Neuronal stem cell (in vitro differentiated cells): ENCODE results near the gene TMPRSS6.

Experiments
- DNase-seq: peaks from one replicate; pipeline ENCODE4 v3.0.0-alpha.2; 2013; ENCODE audit warnings: low spot score
- H2AFZ ChIP-seq: one replicate; pipeline ENCODE4 v1.6.1; 2013; ENCODE audit warnings: mild to moderate bottlenecking, low read length, inconsistent platforms
- H2AK5ac ChIP-seq: 2 replicates; pipeline ENCODE4 v1.6.1; 2013; ENCODE audit warnings: low read depth, mild to moderate bottlenecking, inconsistent platforms, low read length, moderate library complexity, mixed read lengths
- H2BK120ac ChIP-seq: 2 replicates; pipeline ENCODE4 v1.6.1; 2013; ENCODE audit warnings: low read depth, mild to moderate bottlenecking, inconsistent platforms, low read length, moderate library complexity, mixed read lengths
- H2BK12ac ChIP-seq: one replicate; pipeline ENCODE4 v1.6.1; 2013; ENCODE audit warnings: low read length, inconsistent platforms
- H2BK15ac ChIP-seq: 2 replicates; pipeline ENCODE4 v1.6.1; 2013; ENCODE audit warnings: mild to moderate bottlenecking, low read length, inconsistent platforms, mixed read lengths
- H2BK5ac ChIP-seq: one replicate; pipeline ENCODE4 v1.6.1; 2013; ENCODE audit warnings: inconsistent platforms, mild to moderate bottlenecking, low read length, moderate library complexity
- H3K14ac ChIP-seq: one replicate; pipeline ENCODE4 v1.6.1; 2013; ENCODE audit warnings: low read length, inconsistent platforms
- H3K18ac ChIP-seq: 2 replicates; pipeline ENCODE4 v1.6.1; 2013; ENCODE audit warnings: low read length, inconsistent platforms
- H3K23ac ChIP-seq: 2 replicates; pipeline ENCODE4 v1.6.1; 2013; ENCODE audit warnings: low read depth, mild to moderate bottlenecking, mixed read lengths, low read length, inconsistent platforms; ENCODE audit not compliant: poor library complexity
- H3K27ac ChIP-seq: replicated peaks from 3 replicates; pipeline ENCODE4 v1.5.1; 2013; ENCODE audit warnings: low read length, inconsistent platforms
- H3K27me3 ChIP-seq, 3 experiments: 2 replicates each; pipeline ENCODE4 v1.6.1; 2013; ENCODE audit warnings: low read length in 3 of 3, mild to moderate bottlenecking in 2 of 3, inconsistent platforms in 1 of 3, low read depth in 1 of 3, mixed read lengths in 1 of 3, moderate library complexity in 1 of 3; ENCODE audit not compliant: control insufficient read depth in 3 of 3, insufficient read depth in 3 of 3
- H3K36me3 ChIP-seq, 2 donors: replicated peaks in 1 of 2; 2 replicates each; pipeline ENCODE4 v1.6.1; 2013; ENCODE audit warnings: low read length in 2 of 2; ENCODE audit not compliant: control insufficient read depth in 2 of 2, insufficient read depth in 2 of 2
- H3K4ac ChIP-seq: 2 replicates; pipeline ENCODE4 v1.6.1; 2013; ENCODE audit warnings: inconsistent platforms, mild to moderate bottlenecking, low read length, moderate library complexity
- H3K4me1 ChIP-seq, 2 donors: 1 replicate in 1 of 2; 2 replicates in 1 of 2; pipeline ENCODE4 v1.6.1; 2013; ENCODE audit warnings: low read length in 2 of 2, low read depth in 1 of 2; ENCODE audit not compliant: control insufficient read depth in 2 of 2, insufficient read depth in 1 of 2
- H3K4me2 ChIP-seq: one replicate; pipeline ENCODE4 v1.6.1; 2013; ENCODE audit warnings: mild to moderate bottlenecking, low read length, inconsistent platforms; ENCODE audit not compliant: insufficient read depth, poor library complexity, severe bottlenecking
- H3K4me3 ChIP-seq, 2 donors: 2 replicates each; pipeline ENCODE4 v1.5.1; 2013; ENCODE audit warnings: low read length in 2 of 2, mild to moderate bottlenecking in 2 of 2, inconsistent platforms in 1 of 2, moderate library complexity in 1 of 2
- H3K79me1 ChIP-seq: one replicate; pipeline ENCODE4 v1.6.1; 2013; ENCODE audit warnings: low read depth, mild to moderate bottlenecking, inconsistent platforms, low read length, moderate library complexity
- H3K9ac ChIP-seq: one replicate; pipeline ENCODE4 v1.6.1; 2013; ENCODE audit warnings: mild to moderate bottlenecking, low read depth, low read length, inconsistent platforms; ENCODE audit not compliant: poor library complexity
- H3K9me3 ChIP-seq, 2 donors: replicated peaks in 1 of 2; 2 replicates each; pipeline versions ENCODE3 to v1.6.1; 2013; ENCODE audit warnings: low read length in 2 of 2, mild to moderate bottlenecking in 2 of 2, inconsistent platforms in 1 of 2, low read depth in 1 of 2, mixed read lengths in 1 of 2, moderate library complexity in 1 of 2; ENCODE audit not compliant: control insufficient read depth in 2 of 2, insufficient read depth in 1 of 2
- H4K8ac ChIP-seq: one replicate; pipeline ENCODE4 v1.6.1; 2013; ENCODE audit warnings: low read depth, mild to moderate bottlenecking, inconsistent platforms, low read length, moderate library complexity
- H4K91ac ChIP-seq: one replicate; pipeline ENCODE4 v1.6.1; 2013; ENCODE audit warnings: low read length, low read depth, mild to moderate bottlenecking, inconsistent platforms; ENCODE audit not compliant: poor library complexity
- WGBS, 2 donors: extraction: QIAGEN DNeasy Blood & Tissue Kit; methylation state at CpG; one replicate each; pipeline ENCODE4 v1.1.7; 2013; ENCODE audit warnings: missing lambda C conversion rate in 2 of 2, mixed read lengths in 1 of 2; ENCODE audit not compliant: insufficient read length in 2 of 2, insufficient replicate concordance in 1 of 2; ENCODE audit errors: extremely low coverage in 2 of 2; 5-methylcytosine and 5-hydroxymethylcytosine counted together

Gene TMPRSS6

DNA sequence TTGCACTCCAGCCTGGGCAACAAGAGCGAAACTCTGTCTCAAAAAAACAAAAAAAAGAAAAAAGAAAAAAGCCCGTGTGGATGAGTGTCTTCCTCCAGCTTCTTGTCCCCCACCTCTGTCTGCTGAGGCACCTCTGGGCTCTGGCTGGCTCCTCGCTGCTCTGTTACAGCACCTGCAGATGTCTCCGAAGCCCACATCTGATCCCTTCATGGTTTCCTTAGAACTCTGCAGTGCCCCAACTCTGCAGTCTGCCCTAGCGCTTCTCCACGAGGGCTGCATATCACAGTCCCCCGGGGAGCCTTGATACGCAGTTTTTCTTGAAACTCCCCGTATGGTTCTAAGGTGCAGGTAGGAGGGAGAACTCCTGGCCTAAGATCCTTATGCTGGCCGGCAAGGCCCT is 42.1 kb downstream of the TMPRSS6 start:
- H3K4me3 ChIP-seq = no peak overlapping the region
- H3K23ac ChIP-seq = no peak overlapping the region
- peak overlapping the region; percentile 62 for H3K18ac ChIP-seq
- no peak overlapping the region for H3K4ac ChIP-seq
- H2AK5ac ChIP-seq = no peak overlapping the region
- H3K27me3 ChIP-seq = peaks cover 4 to 44% (median 31%) of the 10 kb centered on the region in 3 experiments
- no peak overlapping the region for H4K8ac ChIP-seq
- no peak overlapping the region for H2AFZ ChIP-seq
- no peak overlapping the region for H2BK15ac ChIP-seq
- H3K4me2 ChIP-seq = no peak overlapping the region
- H3K79me1 ChIP-seq = no peaks in the 10 kb centered on the region
- no peak overlapping the region for H2BK5ac ChIP-seq
- H3K9ac ChIP-seq = peak overlapping the region; percentile 25
- H2BK12ac ChIP-seq = no peak overlapping the region
- H2BK120ac ChIP-seq = no peak overlapping the region
- no CpG with 5 or more reads among the region's 10 CpGs for WGBS, 2 donors
- no peak overlapping the region for H3K14ac ChIP-seq
- no peaks in the 10 kb centered on the region for H3K9me3 ChIP-seq
- H3K4me1 ChIP-seq = peaks cover 0 to 4% of the 10 kb centered on the region in 2 donors
- no peak overlapping the region for H4K91ac ChIP-seq
- H3K36me3 ChIP-seq = no peaks in the 10 kb centered on the region
- DNase-seq = no peak
- no peak overlapping the region for H3K27ac ChIP-seq

DNA sequence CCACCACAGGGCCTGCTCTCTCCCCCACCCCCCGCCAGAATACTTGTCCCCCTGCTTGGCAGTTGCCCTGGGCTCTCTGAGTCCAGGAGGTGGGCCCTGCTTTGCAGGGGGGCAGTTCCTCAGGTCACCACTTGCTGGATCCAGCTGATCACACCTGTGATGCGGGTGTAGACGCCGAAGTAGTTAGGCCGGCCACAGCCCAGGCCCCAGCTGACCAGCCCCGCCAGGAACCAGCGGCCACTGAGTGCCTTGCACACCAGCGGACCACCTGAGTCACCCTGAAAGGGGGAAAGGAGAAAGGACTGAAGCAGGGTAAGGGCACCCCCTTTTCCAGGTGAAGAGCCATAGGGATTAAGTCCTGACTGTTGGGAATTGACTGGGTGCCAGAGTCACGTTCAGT is 43.6 kb downstream of the TMPRSS6 start:
- no peak overlapping the region for H3K4ac ChIP-seq
- no peak overlapping the region for H3K27ac ChIP-seq
- no peak overlapping the region for H4K8ac ChIP-seq
- H3K14ac ChIP-seq = peak overlapping the region; percentile 38
- no peak overlapping the region for H2AK5ac ChIP-seq
- no peak overlapping the region for H3K18ac ChIP-seq
- H4K91ac ChIP-seq = no peak overlapping the region
- no peak overlapping the region for H2BK15ac ChIP-seq
- H3K9ac ChIP-seq = no peak overlapping the region
- H3K36me3 ChIP-seq = peaks cover 3 to 10% of the 10 kb centered on the region in 2 donors
- H3K79me1 ChIP-seq = peaks cover 5% of the 10 kb centered on the region
- H3K23ac ChIP-seq = peak overlapping the region; percentile 31
- no peak overlapping the region for H2AFZ ChIP-seq
- no peak overlapping the region for H3K4me3 ChIP-seq
- H3K4me1 ChIP-seq = peaks cover 0 to 4% of the 10 kb centered on the region in 2 donors
- no peak overlapping the region for H2BK120ac ChIP-seq
- H3K4me2 ChIP-seq = no peak overlapping the region
- no peak overlapping the region for H2BK5ac ChIP-seq
- H2BK12ac ChIP-seq = no peak overlapping the region
- H3K27me3 ChIP-seq = peaks cover 4 to 35% (median 30%) of the 10 kb centered on the region in 3 experiments
- no peaks in the 10 kb centered on the region for H3K9me3 ChIP-seq
- DNase-seq = no peak
- no CpG with 5 or more reads among the region's 9 CpGs for WGBS, 2 donors

DNA sequence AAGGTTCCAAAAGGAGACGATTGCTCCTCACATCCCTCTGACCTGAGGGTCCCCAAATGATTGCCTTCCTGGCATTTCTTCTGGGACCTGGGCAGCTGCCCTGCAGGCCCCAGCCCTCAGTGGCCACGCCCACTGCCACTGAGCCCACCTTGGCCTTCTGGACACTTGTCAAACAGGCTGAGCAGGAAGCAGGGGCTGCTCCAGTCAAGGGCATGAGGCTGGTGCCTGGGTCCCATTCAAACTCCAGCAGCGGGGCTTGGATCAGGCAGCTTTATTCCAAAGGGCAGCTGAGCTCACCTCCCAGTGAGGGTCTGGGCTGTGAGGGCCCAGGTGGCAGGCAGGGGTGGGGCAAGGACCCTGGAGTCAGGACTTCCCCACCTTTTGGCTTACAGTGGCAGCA is 44.3 kb downstream of the TMPRSS6 start:
- Histone ChIP-seq H2AK5ac (no peak overlapping the region), H2BK12ac (no peak overlapping the region), H3K23ac (no peak overlapping the region), H3K18ac (no peak overlapping the region), H4K8ac (no peak overlapping the region), H4K91ac (no peak overlapping the region), H3K4me3 (no peak overlapping the region), H3K79me1 (peaks cover 5% of the 10 kb centered on the region), H3K4me1 (peaks cover 0 to 4% of the 10 kb centered on the region in 2 donors), H3K27me3 (peaks cover 4 to 27% (median 25%) of the 10 kb centered on the region in 3 experiments), H3K4ac (no peak overlapping the region), H3K36me3 (peaks cover 9 to 17% of the 10 kb centered on the region in 2 donors), H3K27ac (no peak overlapping the region), H2BK5ac (peak overlapping the region; percentile 77), H3K9ac (no peak overlapping the region), H3K9me3 (no peaks in the 10 kb centered on the region), H2BK120ac (no peak overlapping the region), H2BK15ac (no peak overlapping the region), H2AFZ (no peak overlapping the region), H3K4me2 (no peak overlapping the region), H3K14ac (no peak overlapping the region)
- no CpG with 5 or more reads among the region's 3 CpGs for WGBS, 2 donors
- DNase-seq = no peak

DNA sequence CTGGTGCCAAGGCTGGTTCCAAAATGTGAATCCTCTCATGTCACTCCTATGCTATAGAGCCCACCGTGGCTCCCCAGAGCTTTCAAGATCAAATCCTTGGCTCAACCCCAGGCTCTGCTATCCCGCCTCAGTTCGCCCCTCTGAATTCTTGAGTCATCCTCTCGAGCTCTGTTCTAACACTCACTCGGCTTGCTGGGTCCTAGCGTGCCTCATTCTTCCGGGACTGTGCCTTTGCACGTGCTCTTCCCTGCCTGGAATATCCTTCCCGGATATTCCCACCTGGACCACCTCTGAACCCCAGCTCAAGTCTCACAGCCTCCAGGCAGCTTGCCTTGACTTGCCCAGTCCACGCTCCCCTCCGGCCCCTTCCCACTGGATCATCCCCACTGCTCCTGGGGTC is 45.0 kb downstream of the TMPRSS6 start:
- Histone ChIP-seq H3K9ac (no peak overlapping the region), H4K91ac (no peak overlapping the region), H3K27me3 (peaks cover 4 to 21% (median 19%) of the 10 kb centered on the region in 3 experiments), H3K4me2 (no peak overlapping the region), H3K4me1 (peaks cover 0 to 4% of the 10 kb centered on the region in 2 donors), H3K18ac (no peak overlapping the region), H3K23ac (no peak overlapping the region), H3K36me3 (peaks cover 15 to 23% of the 10 kb centered on the region in 2 donors), H3K79me1 (peaks cover 5% of the 10 kb centered on the region), H4K8ac (no peak overlapping the region), H3K4ac (no peak overlapping the region), H3K27ac (no peak overlapping the region), H2BK120ac (no peak overlapping the region), H3K14ac (no peak overlapping the region), H2BK12ac (no peak overlapping the region), H2AFZ (no peak overlapping the region), H2BK5ac (peak overlapping the region; percentile 77), H2BK15ac (no peak overlapping the region), H2AK5ac (no peak overlapping the region), H3K9me3 (no peaks in the 10 kb centered on the region), H3K4me3 (no peak overlapping the region)
- no CpG with 5 or more reads among the region's 11 CpGs for whole genome bisulfite sequencing, 2 donors
- DNase-seq = no peak
